Liver (tissue), 9 donors: Measurements from ENCODE around the gene EEF1G. TPM values are rescaled to one million over a fixed set of nuclear protein-coding genes. Genes with fewer than 3 reads are reported as not detected.

Source experiments
- DNase-seq: peaks from one replicate; pipeline ENCODE4 v3.0.0-alpha.2; 2017; ENCODE audit warnings: low spot score
- H3K27ac ChIP-seq, 2 donors: one replicate each; pipeline ENCODE4 v1.7.0; 2013; ENCODE audit warnings: inconsistent platforms in 2 of 2, low read length in 2 of 2, control low read depth in 1 of 2, low read depth in 1 of 2, mild to moderate bottlenecking in 1 of 2
- H3K27me3 ChIP-seq, 4 donors: one replicate each; pipeline versions ENCODE4 v1.6.1 to v1.7.0; 2013; ENCODE audit warnings: low read length in 3 of 4, inconsistent platforms in 1 of 4, mild to moderate bottlenecking in 1 of 4, moderate library complexity in 1 of 4; ENCODE audit not compliant: control insufficient read depth in 4 of 4, insufficient read depth in 4 of 4
- H3K36me3 ChIP-seq, 4 donors: one replicate each; pipeline versions ENCODE4 v1.6.1 to v1.7.0; 2013; ENCODE audit warnings: low read length in 3 of 4, mild to moderate bottlenecking in 3 of 4, low read depth in 1 of 4, moderate library complexity in 1 of 4; ENCODE audit not compliant: control insufficient read depth in 4 of 4, insufficient read depth in 3 of 4
- H3K4me1 ChIP-seq, 4 donors: one replicate each; pipeline versions ENCODE4 v1.6.1 to v1.7.0; 2013; ENCODE audit warnings: low read length in 3 of 4, mild to moderate bottlenecking in 3 of 4, moderate library complexity in 1 of 4; ENCODE audit not compliant: control insufficient read depth in 4 of 4, insufficient read depth in 4 of 4
- H3K4me3 ChIP-seq, 3 donors: one replicate each; pipeline versions ENCODE4 v1.6.1 to v1.7.0; 2013; ENCODE audit warnings: low read length in 3 of 3, control low read depth in 1 of 3, low read depth in 1 of 3, mild to moderate bottlenecking in 1 of 3
- H3K9ac ChIP-seq, 2 donors: one replicate each; pipeline ENCODE4 v1.7.0; 2013; ENCODE audit warnings: low read length in 2 of 2, mild to moderate bottlenecking in 2 of 2, moderate library complexity in 2 of 2, control low read depth in 1 of 2, low read depth in 1 of 2
- H3K9me3 ChIP-seq, 4 donors: one replicate each; pipeline versions ENCODE4 v1.6.1 to v1.7.0; 2013; ENCODE audit warnings: low read length in 3 of 4; ENCODE audit not compliant: control insufficient read depth in 4 of 4
- FOXA1 ChIP-seq: IDR thresholded peaks from 2 replicates; pipeline ENCODE4 v1.6.1; 2016; ENCODE audit warnings: antibody characterized with exemption
- GABPA ChIP-seq, 2 donors: IDR thresholded peaks in 1 of 2; conservative IDR thresholded peaks in 1 of 2; 2 replicates each; pipeline ENCODE4 v1.6.1; 2016; ENCODE audit warnings: antibody characterized with exemption in 2 of 2, mild to moderate bottlenecking in 1 of 2, moderate library complexity in 1 of 2
- HNF4A ChIP-seq, 2 donors: conservative IDR thresholded peaks; 2 replicates each; pipeline ENCODE4 v1.6.1; 2016; ENCODE audit warnings: antibody characterized with exemption in 2 of 2, mild to moderate bottlenecking in 2 of 2
- JUND ChIP-seq, 2 donors: IDR thresholded peaks; 2 replicates each; pipeline ENCODE4 v1.6.1; 2016; ENCODE audit warnings: antibody characterized with exemption in 2 of 2
- MAX ChIP-seq: IDR thresholded peaks from 2 replicates; pipeline ENCODE4 v1.6.1; 2016; ENCODE audit warnings: antibody characterized with exemption
- NR2F2 ChIP-seq: IDR thresholded peaks from 2 replicates; pipeline ENCODE4 v1.6.1; 2016; ENCODE audit warnings: antibody characterized with exemption
- RAD21 ChIP-seq, 2 donors: IDR thresholded peaks; 2 replicates each; pipeline ENCODE4 v1.6.1; 2016; ENCODE audit warnings: antibody characterized with exemption in 2 of 2, mild to moderate bottlenecking in 2 of 2
- RXRA ChIP-seq, 2 donors: IDR thresholded peaks; 2 replicates each; pipeline ENCODE4 v1.6.1; 2017 to 2018; ENCODE audit warnings: antibody characterized with exemption in 2 of 2, mild to moderate bottlenecking in 1 of 2
- TAF1 ChIP-seq: conservative IDR thresholded peaks from 2 replicates; pipeline ENCODE4 v1.6.1; 2016; ENCODE audit warnings: antibody characterized with exemption, mild to moderate bottlenecking
- ZBTB33 ChIP-seq: IDR thresholded peaks from 2 replicates; pipeline ENCODE4 v1.6.1; 2016; ENCODE audit warnings: antibody characterized with exemption
- WGBS: extraction: QIAGEN DNeasy Blood & Tissue Kit; methylation state at CpG from one replicate; pipeline ENCODE4 v1.1.7; 2013; 5-methylcytosine and 5-hydroxymethylcytosine counted together
- polyA plus RNA-seq, 2 donors: library from polyadenylated mRNA; stranded (reverse) in 1 of 2; unstranded in 1 of 2; fragments of 200-250 nt in 1 of 2; fragments of >200 nt in 1 of 2; fragmentation: Nextera tagmentation in 1 of 2; extraction: Ambion mirVana in 1 of 2; gene quantifications; one replicate each; pipeline versions ENCODE4 v1.2.1 to v1.2.3, GENCODE V29; 2013 to 2015
- total RNA-seq, 2 donors: library from RNA; depleted of rRNA; stranded (reverse); fragments of >200 nt; gene quantifications; one replicate each; pipeline ENCODE4 v1.2.3, GENCODE V29; 2014
- donor health status: healthy.
- donor health status: healthy.
- donor health status: healthy.
- donor health status: healthy.
- donor health status: healthy.

The EEF1G gene
- total and polyA plus RNA-seq, 4 donors, result 251 to 640 (median 469) TPM

DNA sequence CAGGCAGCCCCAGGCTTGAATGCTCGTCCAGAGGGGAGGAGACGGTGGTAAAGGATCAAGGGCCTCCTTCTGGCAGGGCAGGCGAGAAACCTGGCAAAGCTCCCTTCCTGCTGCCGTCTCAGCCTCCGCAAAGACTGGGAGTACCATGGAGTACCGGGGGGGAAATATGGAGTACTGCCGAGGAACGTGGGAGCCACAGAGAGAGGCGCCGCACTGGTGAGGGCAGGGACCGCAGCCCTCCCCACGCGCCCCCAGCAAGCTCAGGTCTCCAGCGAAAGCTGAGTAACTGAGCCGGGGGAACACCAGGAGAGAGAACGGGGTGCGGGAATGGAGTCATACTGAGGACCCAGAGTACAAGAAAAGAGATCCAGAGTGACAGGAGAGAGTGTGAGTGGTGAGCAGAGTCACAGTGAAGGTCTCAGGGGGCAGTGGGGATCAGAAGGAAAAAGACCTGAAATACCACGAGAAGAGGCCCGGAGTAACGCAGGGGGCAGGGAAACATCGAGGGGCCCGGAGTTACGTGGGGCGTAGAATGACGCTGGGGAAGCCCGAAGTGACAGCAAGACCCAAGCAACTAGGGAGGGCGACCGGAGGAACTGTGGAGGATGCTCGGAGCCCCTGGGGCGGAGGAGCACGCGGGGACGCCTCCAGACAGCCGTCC is 38.1 kb upstream of the EEF1G start:
- TF ChIP-seq TAF1 (no peak), FOXA1 (no peak), RXRA (IDR thresholded peaks at IDR 0.05) (no peak), MAX (no peak), GABPA (IDR thresholded peaks at IDR 0.05 in 1 of 2, conservative IDR thresholded peaks at IDR 0.05 in 1 of 2) (no peak), NR2F2 (no peak), ZBTB33 (no peak)
- no peak for DNase-seq
- Histone ChIP-seq H3K4me1 (peaks cover 11 to 41% (median 25%) of the 10 kb centered on the region in 4 donors), H3K27me3 (no peaks in the 10 kb centered on the region), H3K4me3 (peak overlapping the region; percentile 64 to 83 (median 76)), H3K27ac (peak overlapping the region; percentile 73 to 88), H3K9me3 (no peaks in the 10 kb centered on the region), H3K36me3 (peaks cover 0 to 19% (median 2%) of the 10 kb centered on the region in 4 donors), H3K9ac (peak overlapping the region; percentile 21 to 48)
- WGBS, result 3% methylated on average over 34 of the region's 34 CpGs

GRCh38 chr11:62610814-62611704 is 37.4 kb upstream of the EEF1G start:
- peak overlapping the region in 1 of 2 donors; percentile 48 for H3K9ac ChIP-seq
- WGBS, result 77% methylated on average over 28 of the region's 28 CpGs
- H3K4me1 ChIP-seq, result peaks cover 11 to 44% (median 28%) of the 10 kb centered on the region in 4 donors
- peak overlapping the region; percentile 73 to 88 for H3K27ac ChIP-seq
- H3K4me3 ChIP-seq, result peak overlapping the region; percentile 64 to 83 (median 76)
- H3K9me3 ChIP-seq, result no peaks in the 10 kb centered on the region
- H3K36me3 ChIP-seq, result peaks cover 0 to 15% (median 2%) of the 10 kb centered on the region in 4 donors
- no peak for DNase-seq
- TF ChIP-seq RAD21 (IDR thresholded peaks at IDR 0.05), result no peak
- TF ChIP-seq JUND (IDR thresholded peaks at IDR 0.05), result no peak
- no peak for TF ChIP-seq RXRA (IDR thresholded peaks at IDR 0.05)
- no peaks in the 10 kb centered on the region for H3K27me3 ChIP-seq

- no peak overlapping the region for H3K4me3 ChIP-seq
- peaks cover 0 to 15% (median 2%) of the 10 kb centered on the region in 4 donors for H3K36me3 ChIP-seq
- H3K27me3 ChIP-seq, result no peaks in the 10 kb centered on the region
- no peak overlapping the region for H3K9ac ChIP-seq
- H3K4me1 ChIP-seq, result peaks cover 11 to 51% (median 32%) of the 10 kb centered on the region in 4 donors
- no peak for TF ChIP-seq HNF4A (conservative IDR thresholded peaks at IDR 0.05)
- WGBS, result 89% methylated on average over 6 of the region's 6 CpGs
- no peak overlapping the region for H3K27ac ChIP-seq
- no peak for DNase-seq
- no peaks in the 10 kb centered on the region for H3K9me3 ChIP-seq
Measured at GRCh38 chr11:62610403-62610802, 36.7 kb upstream of the EEF1G start.
